ENCODE measurements around the gene STIM1. TPM values are rescaled to one million over a fixed set of nuclear protein-coding genes. Genes with fewer than 3 reads are reported as not detected.
"Not testable (repeated sequence)": the region's sequence is repeated elsewhere in the genome, so short reads cannot be mapped to it uniquely, and the experiment has no call there.

STIM1 gene
- total RNA-seq, 1 donor: 57.9 TPM

DNA sequence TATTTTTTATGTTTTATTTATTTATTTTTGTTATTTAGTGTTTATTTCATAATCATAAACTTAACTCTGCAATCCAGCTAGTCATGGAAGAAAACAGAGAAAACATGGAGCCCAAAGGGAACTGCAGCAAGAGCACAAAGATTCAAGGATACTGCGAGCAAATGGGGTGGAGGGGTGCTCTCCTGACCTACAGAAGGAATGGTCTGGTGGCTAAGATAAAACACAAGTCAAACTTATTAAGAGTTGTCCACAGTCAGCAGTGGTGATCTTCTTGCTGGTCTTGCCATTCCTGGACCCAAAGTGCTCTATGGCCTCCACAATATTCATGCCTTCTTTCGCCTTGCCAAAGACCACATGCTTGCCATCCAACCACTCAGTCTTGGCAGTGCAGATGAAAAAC is 36.7 kb downstream of the STIM1 start:
- Histone ChIP-seq H4K20me1 (ENCODE audit: insufficient read depth, low read length) (peaks cover 8% of the 10 kb centered on the region), H3K4me2 (ENCODE audit: insufficient read depth, low read length) (no peak overlapping the region), H3K27me3 (ENCODE audit: insufficient read depth, low read length) (no peaks in the 10 kb centered on the region), H3K27ac (ENCODE audit: low read depth, low read length) (no peak overlapping the region), H2AFZ (ENCODE audit: low read length) (no peak overlapping the region), H3K4me3 (ENCODE audit: insufficient read depth, low read length) (no peak overlapping the region), H3K9me3 (ENCODE audit: low read depth, low read length) (no peaks in the 10 kb centered on the region), H3K36me3 (ENCODE audit: insufficient read depth, low read length) (no peaks in the 10 kb centered on the region), H3K79me2 (ENCODE audit: insufficient read depth, low read length) (peaks cover 34% of the 10 kb centered on the region), H3K4me1 (ENCODE audit: insufficient read depth, low read length) (peaks cover 18% of the 10 kb centered on the region)
- DNase-seq (ENCODE audit: insufficient read length, low spot score, missing footprints): no peak
- TF ChIP-seq, protein P1, sequence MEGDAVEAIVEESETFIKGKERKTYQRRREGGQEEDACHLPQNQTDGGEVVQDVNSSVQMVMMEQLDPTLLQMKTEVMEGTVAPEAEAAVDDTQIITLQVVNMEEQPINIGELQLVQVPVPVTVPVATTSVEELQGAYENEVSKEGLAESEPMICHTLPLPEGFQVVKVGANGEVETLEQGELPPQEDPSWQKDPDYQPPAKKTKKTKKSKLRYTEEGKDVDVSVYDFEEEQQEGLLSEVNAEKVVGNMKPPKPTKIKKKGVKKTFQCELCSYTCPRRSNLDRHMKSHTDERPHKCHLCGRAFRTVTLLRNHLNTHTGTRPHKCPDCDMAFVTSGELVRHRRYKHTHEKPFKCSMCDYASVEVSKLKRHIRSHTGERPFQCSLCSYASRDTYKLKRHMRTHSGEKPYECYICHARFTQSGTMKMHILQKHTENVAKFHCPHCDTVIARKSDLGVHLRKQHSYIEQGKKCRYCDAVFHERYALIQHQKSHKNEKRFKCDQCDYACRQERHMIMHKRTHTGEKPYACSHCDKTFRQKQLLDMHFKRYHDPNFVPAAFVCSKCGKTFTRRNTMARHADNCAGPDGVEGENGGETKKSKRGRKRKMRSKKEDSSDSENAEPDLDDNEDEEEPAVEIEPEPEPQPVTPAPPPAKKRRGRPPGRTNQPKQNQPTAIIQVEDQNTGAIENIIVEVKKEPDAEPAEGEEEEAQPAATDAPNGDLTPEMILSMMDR (IDR thresholded peaks at IDR 0.05; ENCODE audit: extremely low read depth, low read depth, low read length): no peak

DNA sequence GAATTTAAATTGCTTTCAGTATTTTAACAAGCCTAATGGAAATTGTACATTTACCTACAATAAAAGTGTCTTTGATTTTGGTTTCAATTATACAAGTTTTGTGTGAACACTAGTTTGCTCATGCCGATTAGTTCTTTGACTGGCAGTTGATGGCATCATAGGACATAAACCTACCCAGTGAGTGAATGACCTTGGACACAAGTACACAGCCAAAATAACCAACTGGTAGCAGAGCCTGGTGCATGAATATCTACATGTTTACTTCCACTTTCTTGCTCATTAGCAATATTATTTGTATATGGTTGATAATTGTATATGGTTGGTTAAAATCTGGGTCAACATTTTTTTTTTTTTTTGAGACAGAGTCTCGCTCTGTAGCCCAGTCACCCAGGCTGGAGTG is 37.8 kb downstream of the STIM1 start:
- no peak overlapping the region for H2AFZ ChIP-seq (ENCODE audit: low read length)
- H3K27ac ChIP-seq (ENCODE audit: low read depth, low read length): no peak overlapping the region
- H3K9me3 ChIP-seq (ENCODE audit: low read depth, low read length): no peaks in the 10 kb centered on the region
- H4K20me1 ChIP-seq (ENCODE audit: insufficient read depth, low read length): no peaks in the 10 kb centered on the region
- H3K4me3 ChIP-seq (ENCODE audit: insufficient read depth, low read length): no peak overlapping the region
- H3K79me2 ChIP-seq (ENCODE audit: insufficient read depth, low read length): peaks cover 29% of the 10 kb centered on the region
- peaks cover 18% of the 10 kb centered on the region for H3K4me1 ChIP-seq (ENCODE audit: insufficient read depth, low read length)
- no peak for DNase-seq (ENCODE audit: insufficient read length, low spot score, missing footprints)
- TF ChIP-seq, protein P1 (IDR thresholded peaks at IDR 0.05; ENCODE audit: extremely low read depth, low read depth, low read length): no peak
- no peak overlapping the region for H3K4me2 ChIP-seq (ENCODE audit: insufficient read depth, low read length)
- H3K27me3 ChIP-seq (ENCODE audit: insufficient read depth, low read length): no peaks in the 10 kb centered on the region
- no peaks in the 10 kb centered on the region for H3K36me3 ChIP-seq (ENCODE audit: insufficient read depth, low read length)

DNA sequence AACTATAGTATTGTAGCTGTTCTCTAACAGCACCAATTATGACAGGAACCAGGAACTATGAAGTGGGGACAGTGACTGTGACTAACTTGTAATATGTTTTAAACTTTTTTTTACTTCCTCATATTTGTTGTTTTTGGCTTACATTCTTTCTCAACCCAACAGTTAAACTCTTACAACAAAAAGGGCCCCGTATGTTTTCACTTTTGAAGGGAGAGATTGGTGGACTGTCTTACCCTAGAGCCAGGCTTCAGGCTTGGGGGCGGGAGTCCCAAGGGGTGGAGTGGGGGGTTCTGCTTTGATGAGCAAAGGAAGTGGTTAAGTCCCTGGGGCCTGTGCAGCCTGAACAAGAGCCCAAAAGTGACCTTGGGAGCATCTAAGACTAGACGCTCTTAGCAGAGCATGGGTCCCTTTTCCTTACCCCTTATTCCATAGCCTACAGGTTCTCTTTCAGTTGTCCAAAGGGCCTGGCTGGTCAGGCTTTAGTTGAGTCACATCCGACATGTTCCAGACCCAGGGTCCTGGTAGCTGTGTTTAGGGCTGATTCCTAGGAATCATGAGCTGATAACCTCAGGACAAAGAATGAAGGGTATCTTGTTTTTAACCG is 38.8 kb downstream of the STIM1 start:
- TF ChIP-seq, protein P1 (IDR thresholded peaks at IDR 0.05; ENCODE audit: extremely low read depth, low read depth, low read length): no peak
- Histone ChIP-seq H3K79me2 (ENCODE audit: insufficient read depth, low read length) (peaks cover 24% of the 10 kb centered on the region), H3K4me2 (ENCODE audit: insufficient read depth, low read length) (peak overlapping the region; percentile 68), H4K20me1 (ENCODE audit: insufficient read depth, low read length) (no peaks in the 10 kb centered on the region), H3K27me3 (ENCODE audit: insufficient read depth, low read length) (no peaks in the 10 kb centered on the region), H3K4me1 (ENCODE audit: insufficient read depth, low read length) (peaks cover 18% of the 10 kb centered on the region), H3K9me3 (ENCODE audit: low read depth, low read length) (no peaks in the 10 kb centered on the region), H3K4me3 (ENCODE audit: insufficient read depth, low read length) (peak overlapping the region; percentile 2), H2AFZ (ENCODE audit: low read length) (peak overlapping the region; percentile 11), H3K36me3 (ENCODE audit: insufficient read depth, low read length) (no peaks in the 10 kb centered on the region), H3K27ac (ENCODE audit: low read depth, low read length) (peak overlapping the region; percentile 76)
- peak; percentile 84 for DNase-seq (ENCODE audit: insufficient read length, low spot score, missing footprints)

DNA sequence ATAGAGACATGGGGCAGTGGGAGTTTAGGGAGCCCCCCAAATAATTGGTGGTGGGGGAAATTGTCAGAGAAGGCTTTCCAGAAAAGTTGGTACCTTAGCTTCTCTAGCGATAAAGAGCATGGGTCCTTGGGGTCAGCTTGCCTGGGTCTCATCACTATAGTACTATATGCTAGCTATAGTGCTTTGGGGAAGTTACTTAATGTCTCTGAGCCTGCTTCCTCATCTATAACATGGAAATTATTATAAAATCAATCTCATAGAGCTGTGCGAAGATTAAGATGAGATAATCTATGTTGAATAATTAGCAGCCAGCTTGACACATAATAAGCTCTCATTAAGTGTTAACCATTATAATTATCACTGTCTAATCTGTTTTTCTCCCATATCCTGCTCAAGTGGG is 41.2 kb downstream of the STIM1 start:
- H3K9me3 ChIP-seq (ENCODE audit: low read depth, low read length): no peaks in the 10 kb centered on the region
- TF ChIP-seq, protein P1 (IDR thresholded peaks at IDR 0.05; ENCODE audit: extremely low read depth, low read depth, low read length): no peak
- no peaks in the 10 kb centered on the region for H3K27me3 ChIP-seq (ENCODE audit: insufficient read depth, low read length)

DNA sequence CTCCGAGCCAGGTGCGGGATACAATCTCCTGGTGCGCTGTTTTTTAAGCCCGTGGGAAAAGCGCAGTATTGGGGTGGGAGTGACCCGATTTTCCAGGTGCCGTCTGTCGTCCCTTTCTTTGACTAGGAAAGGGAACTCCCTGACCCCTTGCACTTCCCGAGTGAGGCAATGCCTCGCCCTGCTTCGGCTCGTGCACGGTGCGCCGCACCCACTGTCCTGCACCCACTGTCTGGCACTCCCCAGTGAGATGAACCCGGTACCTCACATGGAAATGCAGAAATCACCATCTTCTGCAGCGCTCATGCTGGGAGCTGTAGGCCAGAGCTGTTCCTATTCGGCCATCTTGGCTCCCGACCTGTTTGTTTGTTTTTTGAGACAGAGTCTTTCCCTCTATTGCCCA is 44.8 kb downstream of the STIM1 start:
- not testable (repeated sequence) for H3K36me3 ChIP-seq (ENCODE audit: insufficient read depth, low read length); H3K27me3 ChIP-seq (ENCODE audit: insufficient read depth, low read length); DNase-seq (ENCODE audit: insufficient read length, low spot score, missing footprints); H2AFZ ChIP-seq (ENCODE audit: low read length); H3K4me2 ChIP-seq (ENCODE audit: insufficient read depth, low read length); H3K4me3 ChIP-seq (ENCODE audit: insufficient read depth, low read length); H3K27ac ChIP-seq (ENCODE audit: low read depth, low read length); H4K20me1 ChIP-seq (ENCODE audit: insufficient read depth, low read length); H3K9me3 ChIP-seq (ENCODE audit: low read depth, low read length)
- Histone ChIP-seq H3K79me2 (ENCODE audit: insufficient read depth, low read length) (peaks cover 44% of the 10 kb centered on the region), H3K4me1 (ENCODE audit: insufficient read depth, low read length) (peaks cover 11% of the 10 kb centered on the region)

More for the DNA sequence above, 41.2 kb downstream of the STIM1 start:
- no peak overlapping the region for H3K27ac ChIP-seq (ENCODE audit: low read depth, low read length)
- H4K20me1 ChIP-seq (ENCODE audit: insufficient read depth, low read length): no peaks in the 10 kb centered on the region
- no peak overlapping the region for H3K4me2 ChIP-seq (ENCODE audit: insufficient read depth, low read length)
- no peak overlapping the region for H3K4me3 ChIP-seq (ENCODE audit: insufficient read depth, low read length)
- peaks cover 26% of the 10 kb centered on the region for H3K79me2 ChIP-seq (ENCODE audit: insufficient read depth, low read length)
- H2AFZ ChIP-seq (ENCODE audit: low read length): no peak overlapping the region
- DNase-seq (ENCODE audit: insufficient read length, low spot score, missing footprints): no peak
- H3K36me3 ChIP-seq (ENCODE audit: insufficient read depth, low read length): no peaks in the 10 kb centered on the region
- H3K4me1 ChIP-seq (ENCODE audit: insufficient read depth, low read length): peaks cover 18% of the 10 kb centered on the region

Measured in osteoblast (primary cell).